Osteoblast (primary cell): ENCODE measurements around the gene ASTN2. TPM values are rescaled to one million over a fixed set of nuclear protein-coding genes. Genes with fewer than 3 reads are reported as not detected.
"Not testable (repeated sequence)": the region's sequence is repeated elsewhere in the genome, so short reads cannot be mapped to it uniquely, and the experiment has no call there.

ENCODE experiments used
- DNase-seq: peaks from one replicate; pipeline ENCODE4 v3.0.0; 2011; ENCODE audit warnings: low spot score, mixed read lengths; ENCODE audit not compliant: insufficient read length; ENCODE audit errors: missing footprints
- H2AFZ ChIP-seq: 2 replicates; pipeline ENCODE4 v1.6.0; 2011; ENCODE audit warnings: mild to moderate bottlenecking, low read length
- H3K27ac ChIP-seq: 2 replicates; pipeline ENCODE4 v1.5.1; 2011; ENCODE audit warnings: mild to moderate bottlenecking, low read depth, low read length, moderate library complexity
- H3K27me3 ChIP-seq: 2 replicates; pipeline ENCODE4 v1.6.0; 2012; ENCODE audit warnings: mild to moderate bottlenecking, control low read depth, inconsistent platforms, low read length, moderate library complexity; ENCODE audit not compliant: insufficient read depth
- H3K36me3 ChIP-seq: 2 replicates; pipeline ENCODE4 v1.5.1; 2011; ENCODE audit warnings: mild to moderate bottlenecking, low read length, control low read depth, moderate library complexity; ENCODE audit not compliant: insufficient read depth
- H3K4me1 ChIP-seq: 2 replicates; pipeline ENCODE4 v1.5.1; 2011; ENCODE audit warnings: mild to moderate bottlenecking, low read length, control low read depth, moderate library complexity; ENCODE audit not compliant: insufficient read depth
- H3K4me2 ChIP-seq: 2 replicates; pipeline ENCODE4 v1.6.0; 2011; ENCODE audit warnings: mild to moderate bottlenecking, low read length; ENCODE audit not compliant: insufficient read depth
- H3K4me3 ChIP-seq: fragments of 200-600 bp; sonication (generic); 3 replicates; pipeline ENCODE4 v1.5.1; 2012; ENCODE audit warnings: mild to moderate bottlenecking, low read length, inconsistent platforms; ENCODE audit not compliant: insufficient read depth
- H3K79me2 ChIP-seq: 2 replicates; pipeline ENCODE4 v1.6.0; 2012; ENCODE audit warnings: mild to moderate bottlenecking, low read length, control low read depth, inconsistent platforms; ENCODE audit not compliant: insufficient read depth
- H3K9me3 ChIP-seq: 2 replicates; pipeline ENCODE4 v1.5.1; 2011; ENCODE audit warnings: low read depth, low read length, control low read depth
- H4K20me1 ChIP-seq: 2 replicates; pipeline ENCODE4 v1.6.0; 2012; ENCODE audit warnings: mild to moderate bottlenecking, low read length, control low read depth; ENCODE audit not compliant: insufficient read depth
- CTCF ChIP-seq: IDR thresholded peaks from 2 replicates; pipeline ENCODE4 v1.5.1; 2011; ENCODE audit warnings: mild to moderate bottlenecking, low read depth, low read length, moderate library complexity; ENCODE audit errors: extremely low read depth
- total RNA-seq: library from RNA; depleted of rRNA; stranded (reverse); fragments of >200 nt; gene quantifications from 2 replicates; pipeline ENCODE4 v1.2.3, GENCODE V29; 2012

The ASTN2 gene
- total RNA-seq, 1 donor, result 4.7 TPM

GRCh38 chr9:116928289-116928688, 486.6 kb downstream of the ASTN2 start:
- no peak overlapping the region for H3K4me3 ChIP-seq
- no peaks in the 10 kb centered on the region for H3K79me2 ChIP-seq
- no peak overlapping the region for H2AFZ ChIP-seq
- no peaks in the 10 kb centered on the region for H4K20me1 ChIP-seq
- H3K4me2 ChIP-seq, result no peak overlapping the region
- no peak for TF ChIP-seq CTCF
- H3K27me3 ChIP-seq, result no peaks in the 10 kb centered on the region
- H3K36me3 ChIP-seq, result no peaks in the 10 kb centered on the region
- no peaks in the 10 kb centered on the region for H3K9me3 ChIP-seq
- DNase-seq, result no peak
- no peaks in the 10 kb centered on the region for H3K4me1 ChIP-seq
- no peak overlapping the region for H3K27ac ChIP-seq

- H4K20me1 ChIP-seq, result no peaks in the 10 kb centered on the region
- no peak for DNase-seq
- no peak overlapping the region for H3K4me2 ChIP-seq
- no peaks in the 10 kb centered on the region for H3K36me3 ChIP-seq
- no peak for TF ChIP-seq CTCF
- no peak overlapping the region for H2AFZ ChIP-seq
- H3K79me2 ChIP-seq, result no peaks in the 10 kb centered on the region
- H3K27me3 ChIP-seq, result no peaks in the 10 kb centered on the region
- no peak overlapping the region for H3K27ac ChIP-seq
- H3K4me1 ChIP-seq, result no peaks in the 10 kb centered on the region
- no peaks in the 10 kb centered on the region for H3K9me3 ChIP-seq
- H3K4me3 ChIP-seq, result no peak overlapping the region
Observed at GRCh38 chr9:116927726-116928125, 487.1 kb downstream of the ASTN2 start.

GRCh38 chr9:116925121-116925520, 489.7 kb downstream of the ASTN2 start:
- TF ChIP-seq CTCF, result no peak
- no peak overlapping the region for H3K4me3 ChIP-seq
- DNase-seq, result no peak
- no peaks in the 10 kb centered on the region for H3K27me3 ChIP-seq
- no peaks in the 10 kb centered on the region for H3K4me1 ChIP-seq
- H3K36me3 ChIP-seq, result no peaks in the 10 kb centered on the region
- H2AFZ ChIP-seq, result no peak overlapping the region
- H3K79me2 ChIP-seq, result no peaks in the 10 kb centered on the region
- H3K27ac ChIP-seq, result no peak overlapping the region
- no peaks in the 10 kb centered on the region for H4K20me1 ChIP-seq
- H3K9me3 ChIP-seq, result no peaks in the 10 kb centered on the region
- no peak overlapping the region for H3K4me2 ChIP-seq

GRCh38 chr9:116924462-116925110, 490.3 kb downstream of the ASTN2 start:
- Histone ChIP-seq H3K4me1 (no peaks in the 10 kb centered on the region), H3K27me3 (no peaks in the 10 kb centered on the region), H3K27ac (no peak overlapping the region), H4K20me1 (no peaks in the 10 kb centered on the region), H3K36me3 (no peaks in the 10 kb centered on the region), H2AFZ (no peak overlapping the region), H3K4me2 (no peak overlapping the region), H3K79me2 (no peaks in the 10 kb centered on the region), H3K9me3 (no peaks in the 10 kb centered on the region), H3K4me3 (no peak overlapping the region)
- TF ChIP-seq CTCF, result no peak
- DNase-seq, result no peak

GRCh38 chr9:116917895-116918508, 496.9 kb downstream of the ASTN2 start:
- not testable (repeated sequence) for DNase-seq, H3K36me3 ChIP-seq, H3K27ac ChIP-seq, H3K4me1 ChIP-seq, H4K20me1 ChIP-seq, H3K4me3 ChIP-seq, H3K27me3 ChIP-seq, H2AFZ ChIP-seq, H3K4me2 ChIP-seq, H3K9me3 ChIP-seq, H3K79me2 ChIP-seq
